ENCODE measurements around the gene CRK.

Gene CRK

DNA sequence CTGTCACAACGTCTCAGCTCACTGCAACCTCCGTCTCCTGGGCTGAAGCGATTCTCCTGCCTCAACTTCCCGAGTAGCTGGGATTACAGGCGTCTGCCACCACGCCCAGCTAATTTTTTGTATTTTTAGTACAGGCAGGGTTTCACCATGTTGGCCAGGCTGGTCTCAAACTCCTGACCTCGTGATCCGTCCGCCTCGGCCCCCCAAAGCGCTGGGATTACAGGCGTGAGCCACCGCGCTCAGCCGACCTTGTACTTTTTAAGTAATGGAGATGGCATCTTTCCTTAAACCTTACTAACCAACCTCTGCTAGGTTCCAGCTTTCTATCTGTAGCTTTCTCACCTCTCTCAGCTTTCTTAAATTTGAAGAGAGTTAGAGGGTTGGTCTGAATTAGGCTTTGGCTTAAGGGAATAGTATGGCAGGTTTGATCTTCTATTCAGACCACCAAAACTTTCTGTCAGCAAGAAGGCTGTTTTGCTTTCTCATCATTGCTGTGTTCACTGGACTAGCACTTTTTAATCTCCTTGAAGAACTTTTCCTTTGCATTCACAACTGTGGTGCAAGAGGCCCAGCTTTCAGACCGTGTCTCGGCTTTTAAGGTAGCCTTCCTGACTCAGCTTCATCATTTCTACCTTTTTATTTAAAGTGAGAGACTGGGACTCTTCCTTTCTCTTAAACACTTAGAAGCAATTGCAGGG lies 84.0 kb downstream of the CRK start:
- no peak overlapping the region for H3K27ac ChIP-seq
- no peak overlapping the region for H3K4me3 ChIP-seq (ENCODE audit: low read depth, low read length)
- H3K4me2 ChIP-seq (ENCODE audit: low read length) = peak overlapping the region; percentile 46
- peaks cover 33% of the 10 kb centered on the region for H3K4me1 ChIP-seq
- H2AFZ ChIP-seq = no peak overlapping the region
- peaks cover 92% of the 10 kb centered on the region for H3K79me2 ChIP-seq
- no peaks in the 10 kb centered on the region for H3K36me3 ChIP-seq (ENCODE audit: control insufficient read depth, insufficient read depth, low read length)
- TF ChIP-seq, protein P1, sequence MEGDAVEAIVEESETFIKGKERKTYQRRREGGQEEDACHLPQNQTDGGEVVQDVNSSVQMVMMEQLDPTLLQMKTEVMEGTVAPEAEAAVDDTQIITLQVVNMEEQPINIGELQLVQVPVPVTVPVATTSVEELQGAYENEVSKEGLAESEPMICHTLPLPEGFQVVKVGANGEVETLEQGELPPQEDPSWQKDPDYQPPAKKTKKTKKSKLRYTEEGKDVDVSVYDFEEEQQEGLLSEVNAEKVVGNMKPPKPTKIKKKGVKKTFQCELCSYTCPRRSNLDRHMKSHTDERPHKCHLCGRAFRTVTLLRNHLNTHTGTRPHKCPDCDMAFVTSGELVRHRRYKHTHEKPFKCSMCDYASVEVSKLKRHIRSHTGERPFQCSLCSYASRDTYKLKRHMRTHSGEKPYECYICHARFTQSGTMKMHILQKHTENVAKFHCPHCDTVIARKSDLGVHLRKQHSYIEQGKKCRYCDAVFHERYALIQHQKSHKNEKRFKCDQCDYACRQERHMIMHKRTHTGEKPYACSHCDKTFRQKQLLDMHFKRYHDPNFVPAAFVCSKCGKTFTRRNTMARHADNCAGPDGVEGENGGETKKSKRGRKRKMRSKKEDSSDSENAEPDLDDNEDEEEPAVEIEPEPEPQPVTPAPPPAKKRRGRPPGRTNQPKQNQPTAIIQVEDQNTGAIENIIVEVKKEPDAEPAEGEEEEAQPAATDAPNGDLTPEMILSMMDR (IDR thresholded peaks at IDR 0.05) = no peak
- no peaks in the 10 kb centered on the region for H3K9me3 ChIP-seq (ENCODE audit: control insufficient read depth, low read length)
- no peaks in the 10 kb centered on the region for H3K27me3 ChIP-seq (ENCODE audit: control insufficient read depth, insufficient read depth, low read length)
- H3K9ac ChIP-seq = no peak overlapping the region
